Adrenal gland (tissue), 12 donors: Measurements from ENCODE around the gene SAFB. TPM values are rescaled to one million over a fixed set of nuclear protein-coding genes. Genes with fewer than 3 reads are reported as not detected.

Source experiments
- DNase-seq, 7 donors: peaks; one replicate each; pipeline ENCODE4 v3.0.0-alpha.2; 2019 to 2020
- H3K27ac ChIP-seq, 5 donors: fragments of 200-600 bp; sonication (generic) in 4 of 5; 1 replicate in 3 of 5; 2 replicates in 2 of 5; pipeline versions ENCODE4 v1.5.1 to v1.8.0; 2016 to 2020; ENCODE audit warnings: mild to moderate bottlenecking in 1 of 5
- H3K27me3 ChIP-seq: fragments of 200-600 bp; 2 replicates; pipeline ENCODE4 v1.8.0; 2021
- H3K36me3 ChIP-seq, 2 donors: fragments of 200-600 bp; replicated peaks in 1 of 2; 1 replicate in 1 of 2; 2 replicates in 1 of 2; pipeline versions ENCODE4 v1.5.1 to v1.8.0; 2018 to 2022
- H3K4me1 ChIP-seq, 2 donors: fragments of 200-600 bp; replicated peaks in 1 of 2; 1 replicate in 1 of 2; 2 replicates in 1 of 2; pipeline versions ENCODE4 v1.5.1 to v1.8.0; 2018 to 2021
- H3K4me3 ChIP-seq, 4 donors: fragments of 200-600 bp; sonication (generic) in 3 of 4; one replicate each; pipeline ENCODE4 v1.5.1; 2016 to 2018
- H3K9me3 ChIP-seq, 3 donors: fragments of 200-600 bp; sonication (generic) in 1 of 3; replicated peaks in 1 of 3; 1 replicate in 2 of 3; 2 replicates in 1 of 3; pipeline versions ENCODE4 v1.5.1 to v1.8.0; 2016 to 2021
- CTCF ChIP-seq, 6 experiments: fragments of 450-650 bp in 4 of 6; fragments of 200-600 bp in 2 of 6; sonication (generic) in 1 of 6; IDR thresholded peaks; 1 replicate in 5 of 6; 2 replicates in 1 of 6; pipeline versions ENCODE4 v1.5.1 to v1.8.0; 2016 to 2021; ENCODE audit warnings: antibody characterized with exemption in 6 of 6, mild to moderate bottlenecking in 2 of 6, moderate library complexity in 1 of 6
- POLR2A ChIP-seq, 2 donors: fragments of 450-650 bp; IDR thresholded peaks; one replicate each; pipeline ENCODE4 v1.6.1; 2017; ENCODE audit warnings: antibody characterized with exemption in 2 of 2, mild to moderate bottlenecking in 2 of 2, moderate library complexity in 1 of 2
- WGBS, 4 donors: extraction: QIAGEN DNeasy Blood & Tissue Kit in 2 of 4; methylation state at CpG; one replicate each; pipeline versions ENCODE4 v1.1.5 to v1.1.7; 2013 to 2017; 5-methylcytosine and 5-hydroxymethylcytosine counted together
- intact Hi-C, 2 donors: fragments of 100-400 bp; cut with DNase I; formaldehyde crosslinking; loops; one replicate each; pipeline versions ENCODE4 v1.14.1 to v1.15.0; 2022 to 2023
- polyA plus RNA-seq, 3 donors: library from polyadenylated mRNA; stranded (reverse); fragments of 200-250 nt in 2 of 3; fragments of 350-450 nt in 1 of 3; fragmentation: Illumina TruSeq in 1 of 3; extraction: RNeasy Lipid Tissue Mini Kit (QIAGEN cat#74804) in 1 of 3; gene quantifications; one replicate each; pipeline ENCODE4 v1.2.3, GENCODE V29; 2013 to 2014
- total RNA-seq, 9 donors: library from RNA; depleted of rRNA in 4 of 9; stranded (reverse); fragments of >200 nt in 4 of 9; fragments of 120-200 nt in 1 of 9; fragmentation: NEBNext Ultra II Directional in 1 of 9; extraction: Animal tissue kit (Norgen Biotek cat#: 25700) in 1 of 9; gene quantifications; one replicate each; pipeline versions ENCODE4 v1.1.0 to v1.2.4, GENCODE V29; 2013 to 2023
- donor health status: healthy with polysubstance abuse.
- donor health status: Bipolar disorder and iron deficiency.
- donor health status: DM: yes; HTN: yes; CAD: no.
- donor health status: DM: no; HTN: no; CAD: no.
- donor health status: DM: no; HTN: no; CAD: no.
- donor health status: DM: yes; HTN: yes; CAD: no.

Gene SAFB
- total and polyA plus RNA-seq, 12 donors = 38.4 to 125 (median 55.5) TPM

GRCh38 chr19:5624018-5624663, 1.3 kb downstream of the SAFB start:
- no peaks in the 10 kb centered on the region for H3K27me3 ChIP-seq
- peak overlapping the region; percentile 75 to 92 (median 89) for H3K4me3 ChIP-seq
- H3K36me3 ChIP-seq = peaks cover 0 to 57% of the 10 kb centered on the region in 2 donors
- TF ChIP-seq POLR2A (IDR thresholded peaks at IDR 0.05) (peak in 1 of 2 donors; percentile 30), CTCF (IDR thresholded peaks at IDR 0.05) (no peak)
- WGBS, 4 donors = 1 to 2% (median 1%) methylated on average over 20 of the region's 20 CpGs
- H3K27ac ChIP-seq = peak overlapping the region; percentile 86 to 95 (median 94)
- DNase-seq = peak; percentile 39 to 68 (median 60)
- peaks cover 30 to 69% of the 10 kb centered on the region in 2 donors for H3K4me1 ChIP-seq
- intact Hi-C loops = no loop called here
- H3K9me3 ChIP-seq = no peaks in the 10 kb centered on the region

GRCh38 chr19:5624741-5625278, 1.9 kb downstream of the SAFB start:
- DNase-seq = peak in 1 of 7 donors; percentile 56
- peaks cover 35 to 69% of the 10 kb centered on the region in 2 donors for H3K4me1 ChIP-seq
- no peaks in the 10 kb centered on the region for H3K9me3 ChIP-seq
- TF ChIP-seq CTCF (IDR thresholded peaks at IDR 0.05) (no peak), POLR2A (IDR thresholded peaks at IDR 0.05) (no peak)
- peaks cover 0 to 53% of the 10 kb centered on the region in 2 donors for H3K36me3 ChIP-seq
- H3K4me3 ChIP-seq = peak overlapping the region in 2 of 4 donors; percentile 75 to 87
- 16 to 20% (median 18%) methylated on average over 8 of the region's 8 CpGs for WGBS, 4 donors
- peak overlapping the region in 3 of 5 donors; percentile 49 to 95 (median 86) for H3K27ac ChIP-seq
- intact Hi-C loops = loop anchor here in 1 of 2 donors (5.0 kb wide), 1 partner anchor 52 kb away; no protein-coding TSS in a partner anchor
- H3K27me3 ChIP-seq = no peaks in the 10 kb centered on the region

- Histone ChIP-seq H3K4me1 (peaks cover 32 to 68% of the 10 kb centered on the region in 2 donors), H3K27me3 (no peaks in the 10 kb centered on the region), H3K27ac (peak overlapping the region in 2 of 5 donors; percentile 49 to 95), H3K9me3 (no peaks in the 10 kb centered on the region), H3K36me3 (peaks cover 0 to 44% of the 10 kb centered on the region in 2 donors), H3K4me3 (peak overlapping the region in 1 of 4 donors; percentile 87)
- WGBS, 4 donors = 66 to 73% (median 67%) methylated on average over 12 of the region's 12 CpGs
- peak in 1 of 7 donors; percentile 53 for DNase-seq
- no peak for TF ChIP-seq CTCF (IDR thresholded peaks at IDR 0.05)
- TF ChIP-seq POLR2A (IDR thresholded peaks at IDR 0.05) = no peak
- intact Hi-C loops = loop anchor here in 1 of 2 donors (5.0 kb wide), 1 partner anchor 52 kb away; no protein-coding TSS in a partner anchor
These were observed 2.8 kb downstream of the SAFB start for GRCh38 chr19:5625641-5626040.

GRCh38 chr19:5627395-5627904, 4.6 kb downstream of the SAFB start:
- Histone ChIP-seq H3K9me3 (no peaks in the 10 kb centered on the region), H3K27me3 (no peaks in the 10 kb centered on the region), H3K4me1 (peaks cover 43 to 80% of the 10 kb centered on the region in 2 donors), H3K4me3 (no peak overlapping the region), H3K27ac (peak overlapping the region in 4 of 5 donors; percentile 45 to 95 (median 58)), H3K36me3 (peaks cover 0 to 40% of the 10 kb centered on the region in 2 donors)
- intact Hi-C loops = loop anchor here in 1 of 2 donors (5.0 kb wide), 1 partner anchor 50 kb away; no protein-coding TSS in a partner anchor
- DNase-seq = peak; percentile 46 to 83 (median 71)
- 42 to 54% (median 44%) methylated on average over 6 of the region's 6 CpGs for WGBS, 4 donors
- no peak for TF ChIP-seq POLR2A (IDR thresholded peaks at IDR 0.05)
- TF ChIP-seq CTCF (IDR thresholded peaks at IDR 0.05) = no peak
